Activated T-helper 1 cell treated with Interleukin-2 at 50 U/mL for 16 hours (primary cell): ENCODE results near the gene RTRAF.
A peak's percentile ranks its signal among the peaks of the same experiment; 100 is the strongest.

ENCODE experiments used
- DNase-seq: peaks from one replicate; pipeline ENCODE4 v3.0.0-alpha.2; 2020; ENCODE audit warnings: low read depth

Gene RTRAF

GRCh38 chr14:52020866-52021717 lies 31.7 kb downstream of the RTRAF start:
- no peak for DNase-seq

DNA sequence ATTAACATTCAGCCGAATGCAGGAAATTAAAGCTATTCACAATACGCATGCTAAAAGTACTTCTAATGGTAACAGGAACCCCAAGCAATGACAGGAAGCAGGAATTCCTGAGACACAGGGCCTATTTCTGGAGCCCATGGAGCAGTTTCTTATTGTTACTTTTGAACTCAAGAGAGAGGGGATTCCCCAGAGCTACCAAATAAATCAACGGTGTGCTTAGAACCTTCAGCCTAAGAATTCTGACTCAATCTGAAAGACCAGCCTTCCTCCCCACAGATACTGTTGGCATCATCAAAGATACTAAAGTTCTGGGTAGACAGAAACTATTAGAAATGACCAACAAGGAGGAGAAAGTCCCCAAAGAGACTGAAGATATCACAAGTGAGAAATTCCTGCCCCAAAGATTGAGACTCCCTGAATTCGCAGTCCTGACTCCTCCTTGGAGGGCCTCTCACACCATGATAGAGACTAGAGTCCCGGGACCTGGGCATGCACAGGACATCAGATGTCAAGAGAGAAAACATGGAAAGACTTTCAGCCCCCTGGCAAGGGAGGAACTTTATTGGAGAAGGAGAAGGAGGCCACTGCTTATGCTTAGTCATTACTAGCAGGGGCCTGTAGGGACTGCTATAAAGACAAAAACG lies 32.7 kb downstream of the RTRAF start:
- DNase-seq, result no peak

DNA sequence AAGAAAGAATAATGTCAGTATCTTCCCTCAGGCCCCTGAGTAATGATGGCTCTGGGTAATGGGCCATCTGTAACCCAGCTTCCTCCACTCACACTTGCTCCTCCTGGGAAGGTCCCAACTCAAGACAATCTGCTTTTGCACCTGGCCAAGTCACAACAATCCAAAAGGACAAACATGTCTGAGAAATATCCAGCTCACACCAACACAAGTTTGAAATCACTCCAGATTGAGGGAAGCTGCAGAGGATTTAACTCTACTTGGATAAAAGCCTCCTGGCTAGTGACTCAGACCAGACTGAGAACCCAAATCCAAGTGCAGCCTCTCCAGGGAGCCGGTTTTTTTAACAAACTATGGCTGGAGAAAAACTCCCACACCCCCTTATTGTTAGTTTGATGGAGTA lies 34.2 kb downstream of the RTRAF start:
- DNase-seq, result no peak

GRCh38 chr14:52025310-52025709 lies 36.0 kb downstream of the RTRAF start:
- DNase-seq, result no peak

DNA sequence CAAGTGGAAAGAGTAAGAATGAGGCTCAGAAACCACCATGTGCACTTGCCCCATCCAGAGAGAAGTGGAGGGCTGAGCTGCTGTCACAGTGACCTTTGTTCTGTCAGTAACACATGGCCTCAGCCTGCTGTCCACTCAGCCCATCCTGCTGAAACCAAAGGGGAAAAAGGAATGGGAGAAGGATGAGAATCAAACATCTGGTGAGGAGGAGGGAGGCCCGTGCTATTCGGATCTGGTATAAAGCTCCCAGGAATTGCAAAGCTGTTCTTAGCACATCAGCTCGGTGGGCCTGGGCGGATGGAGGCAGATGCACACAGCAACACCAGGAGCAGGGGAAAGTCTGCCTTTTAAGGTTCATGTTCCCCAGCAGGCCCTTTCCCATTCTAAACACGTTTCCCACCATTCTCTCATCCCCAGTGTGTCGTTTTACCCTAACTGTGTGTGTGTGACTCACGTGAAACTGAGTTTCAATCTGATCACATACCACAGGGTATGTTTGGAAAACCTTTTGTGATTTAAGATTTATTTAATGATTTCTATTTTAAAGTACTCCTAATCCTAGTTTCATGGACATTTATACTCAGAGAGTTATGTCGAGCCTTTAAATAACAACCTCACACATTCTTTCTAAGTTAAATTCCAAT lies 36.8 kb downstream of the RTRAF start:
- DNase-seq, result no peak

DNA sequence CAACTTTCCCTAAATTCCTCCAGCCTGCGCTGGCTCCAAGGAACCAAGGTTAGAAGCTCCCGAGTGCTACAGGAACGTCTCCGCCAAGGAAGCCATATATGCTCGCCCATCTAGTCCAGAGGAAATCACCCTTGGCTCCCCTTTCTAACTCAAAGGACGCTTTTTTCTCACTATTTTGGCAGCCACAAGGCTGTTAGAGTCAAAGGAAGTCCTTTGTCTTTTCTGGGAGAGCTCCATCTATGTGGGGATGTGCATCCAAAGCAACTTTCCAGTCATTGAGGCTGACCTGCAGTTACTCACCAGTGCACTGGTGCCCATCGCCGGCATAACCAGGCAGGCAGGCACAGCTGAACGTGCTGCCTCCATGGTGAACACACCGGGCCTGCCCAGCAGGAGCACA lies 37.6 kb downstream of the RTRAF start:
- DNase-seq, result no peak

GRCh38 chr14:52029881-52030280 lies 40.5 kb downstream of the RTRAF start:
- no peak for DNase-seq

DNA sequence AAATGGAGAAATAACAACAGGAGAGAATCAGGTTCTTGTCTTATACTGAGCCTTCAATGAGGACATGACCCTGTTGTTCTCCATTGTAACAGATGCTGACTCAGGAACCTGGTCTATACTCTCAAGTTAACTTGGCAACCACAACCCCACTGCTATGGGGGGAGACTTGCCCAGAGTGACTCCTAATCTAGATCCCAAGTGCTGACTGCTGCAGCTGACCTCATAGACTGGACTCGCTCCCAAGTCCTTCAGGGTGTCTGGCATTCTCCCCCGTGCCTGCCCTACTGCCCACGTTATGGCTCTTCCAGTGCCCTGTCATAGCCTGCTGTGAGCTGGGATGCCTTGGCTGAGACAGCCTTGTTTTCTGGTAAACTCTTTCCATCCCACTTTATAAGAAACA lies 42.4 kb downstream of the RTRAF start:
- DNase-seq, result no peak

DNA sequence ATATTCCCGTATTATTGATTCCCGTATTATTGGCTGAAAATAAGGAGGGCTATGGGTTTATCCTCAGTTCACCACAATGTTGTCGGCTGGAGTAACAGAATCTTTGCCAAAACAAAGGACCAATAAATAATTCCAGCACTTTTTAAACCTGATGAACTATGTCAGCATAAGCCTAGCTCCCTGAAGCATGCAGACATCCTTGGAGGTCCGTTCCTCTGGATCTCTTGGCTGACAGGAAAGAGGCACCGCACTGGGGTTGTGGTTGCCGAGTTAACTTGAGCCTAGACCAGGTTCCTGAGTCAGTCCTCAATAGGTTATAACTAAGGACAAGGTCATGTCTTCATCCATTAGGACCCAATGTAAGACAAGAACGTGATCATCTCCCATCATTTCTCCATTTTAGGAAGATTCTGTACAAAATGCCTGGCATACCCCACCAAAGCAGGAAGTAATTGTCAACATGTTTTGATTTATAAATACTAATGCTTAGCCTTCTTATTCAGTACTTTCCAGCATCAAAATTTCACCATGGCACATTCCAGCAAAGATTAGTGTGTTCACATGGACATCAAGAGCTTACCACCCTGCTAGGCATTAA lies 43.0 kb downstream of the RTRAF start:
- no peak for DNase-seq

GRCh38 chr14:52033101-52033642 lies 43.8 kb downstream of the RTRAF start:
- DNase-seq, result no peak

GRCh38 chr14:52039124-52039815 lies 49.9 kb downstream of the RTRAF start:
- no peak for DNase-seq

- no peak for DNase-seq
Measured at GRCh38 chr14:52040598-52040997, 51.3 kb downstream of the RTRAF start.

DNA sequence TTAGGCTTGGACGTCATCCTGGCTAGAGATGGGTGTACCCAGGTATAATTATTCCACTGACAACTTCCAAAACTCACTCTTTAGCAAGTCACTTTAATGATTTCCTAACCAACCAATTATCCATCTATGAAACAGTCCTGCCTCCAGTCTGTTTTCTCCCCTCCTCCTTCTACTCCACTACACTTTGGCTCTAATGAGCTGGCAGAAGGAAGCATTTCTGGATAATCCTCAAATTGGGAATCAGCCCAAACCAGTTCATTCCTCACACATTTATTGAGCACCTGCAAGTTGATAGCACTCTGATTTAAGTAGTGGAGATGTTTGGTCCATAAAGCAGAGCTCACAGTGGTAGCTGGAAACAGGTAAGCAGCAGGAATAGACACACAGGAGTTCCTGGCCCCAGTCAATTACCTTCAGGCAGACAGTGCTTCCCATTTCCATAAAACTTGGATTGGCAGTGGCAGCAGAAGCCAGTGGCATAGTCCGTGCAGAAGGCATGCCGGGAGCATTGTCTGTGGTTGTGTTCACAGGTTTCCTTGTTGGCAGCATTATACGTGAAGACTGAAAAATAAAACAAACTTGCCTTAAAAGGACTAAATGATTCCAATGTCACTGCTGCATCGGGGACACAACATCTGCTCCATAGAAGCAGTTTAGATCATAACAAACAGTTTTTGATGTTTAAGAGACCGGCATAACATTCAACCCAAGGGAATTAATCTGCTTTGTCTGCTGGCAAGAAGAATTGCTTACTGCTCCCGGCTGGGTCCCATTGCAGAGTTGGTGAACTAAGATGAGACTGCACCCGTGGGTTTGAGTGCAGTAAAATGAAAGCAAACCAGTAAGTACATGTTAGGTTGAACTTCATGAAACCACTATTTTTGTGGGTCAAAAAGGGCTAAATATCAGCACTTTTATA lies 53.3 kb downstream of the RTRAF start:
- DNase-seq, result no peak

- peak; percentile 5 for DNase-seq
Measured at GRCh38 chr14:52043690-52044089, 54.3 kb downstream of the RTRAF start.

DNA sequence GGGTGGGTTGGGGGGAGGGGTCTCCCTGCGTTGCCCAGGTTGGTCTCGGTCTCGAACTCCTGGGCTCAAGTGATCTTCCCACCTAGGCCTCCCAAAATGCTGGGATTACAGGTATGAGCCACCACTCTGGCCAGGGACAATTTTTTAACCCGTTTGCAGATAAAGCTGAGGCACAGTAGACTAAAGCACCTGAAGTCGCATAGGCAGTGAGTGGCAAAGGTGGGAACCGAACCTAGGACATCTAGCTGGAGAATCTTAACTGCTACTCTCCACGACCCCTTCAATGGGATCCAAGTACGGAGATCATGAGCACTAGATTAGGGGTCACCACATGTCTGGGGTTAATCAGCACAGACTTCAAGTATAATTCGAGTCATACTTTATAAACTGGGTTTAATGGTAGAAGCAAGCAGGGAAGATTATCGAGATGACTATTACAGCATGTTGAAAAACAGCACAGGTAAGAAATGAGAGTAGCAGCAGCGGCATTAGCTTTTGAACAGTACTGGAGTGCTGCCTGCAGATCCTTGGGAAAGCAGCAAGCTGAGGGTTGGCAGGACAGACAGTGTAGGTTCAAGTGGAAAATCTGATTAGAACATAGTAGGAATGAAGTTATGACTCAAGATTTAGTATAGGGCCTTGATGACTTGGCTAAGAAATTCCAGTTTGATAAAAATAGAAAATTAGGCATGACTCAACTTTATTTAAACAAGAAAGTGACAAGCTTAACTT lies 55.6 kb downstream of the RTRAF start:
- no peak for DNase-seq

DNA sequence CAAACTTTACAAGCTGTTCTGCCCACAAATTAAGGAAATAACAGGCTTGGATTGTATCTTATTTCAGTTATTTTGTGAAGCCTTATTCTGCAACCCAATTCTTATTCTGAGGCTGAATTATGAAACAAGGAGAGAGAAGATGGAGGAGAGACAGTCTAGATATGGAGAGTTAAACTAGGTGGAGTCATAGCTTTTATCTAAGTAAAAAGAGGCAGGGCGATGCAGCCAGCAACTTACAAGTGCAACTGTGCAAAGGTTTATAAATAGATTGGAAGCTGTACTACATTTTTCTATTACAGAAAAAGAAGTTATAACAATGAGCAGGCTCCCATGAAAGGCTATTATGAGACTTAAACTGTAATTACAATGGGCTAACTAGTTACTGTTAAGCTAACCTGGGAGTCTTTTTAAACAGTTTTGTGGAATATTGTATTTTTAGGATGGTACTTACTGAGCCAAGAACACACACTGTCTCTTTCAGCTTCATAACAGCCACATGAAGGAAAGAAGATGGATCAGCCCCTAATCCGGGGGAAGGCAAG lies 57.1 kb downstream of the RTRAF start:
- DNase-seq, result no peak

DNA sequence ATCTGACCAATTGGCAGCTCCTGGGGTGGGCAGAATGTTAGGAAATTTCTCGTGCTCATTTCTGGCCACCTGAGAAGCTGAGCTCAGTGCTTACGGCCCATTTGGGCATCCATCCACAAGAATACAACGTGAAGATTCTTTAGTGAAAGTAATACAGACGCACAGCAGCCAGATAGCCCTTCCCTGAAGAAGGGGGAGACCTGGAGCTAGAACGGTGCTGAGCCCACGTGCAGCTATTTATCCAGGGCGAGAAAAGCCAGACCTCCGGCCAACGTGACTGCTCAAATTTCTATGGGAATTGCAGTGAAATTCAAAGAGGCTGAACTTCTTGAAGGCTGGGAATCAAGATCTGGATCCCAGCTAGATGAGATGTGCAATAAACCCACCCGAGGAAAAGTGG lies 58.8 kb downstream of the RTRAF start:
- DNase-seq, result no peak

DNA sequence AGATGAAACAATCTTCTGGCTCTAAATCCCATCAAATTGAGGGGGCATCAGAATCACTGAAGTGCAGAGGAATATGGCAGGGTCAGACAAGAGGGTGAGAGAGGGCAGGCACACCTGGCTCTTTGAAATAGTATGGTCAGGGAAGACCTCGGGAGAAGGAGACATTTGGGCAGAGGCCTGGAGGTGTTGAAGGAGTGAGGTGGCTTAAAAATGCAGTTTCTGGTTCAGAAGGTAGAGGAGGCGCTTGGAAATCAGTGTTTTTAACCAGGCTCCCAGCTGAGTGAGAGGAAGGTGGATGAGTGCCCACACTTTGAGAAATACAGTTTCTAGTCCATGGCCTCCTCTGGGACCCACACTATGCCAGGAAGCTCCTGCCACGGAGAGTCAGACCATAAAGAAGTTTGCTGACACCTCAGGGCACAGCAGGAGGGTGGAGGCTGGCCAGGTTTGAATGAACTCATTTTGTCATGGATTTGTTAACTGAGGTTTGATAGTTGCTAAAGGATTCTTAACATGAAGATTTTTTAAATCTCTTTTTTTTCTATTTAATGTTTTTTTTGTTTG lies 59.4 kb downstream of the RTRAF start:
- DNase-seq, result no peak

- DNase-seq, result no peak
Measured at GRCh38 chr14:52049271-52049670, 59.9 kb downstream of the RTRAF start.
